Measurements from ENCODE around the gene NME5. TPM values are rescaled to one million over a fixed set of nuclear protein-coding genes. Genes with fewer than 3 reads are reported as not detected.

Gene NME5
- total and polyA plus RNA-seq, 2 of the 8 experiments (the other 6 are each of a cell fraction or from before 2014, with no cell fraction given) = 0.48 to 0.89 TPM

DNA sequence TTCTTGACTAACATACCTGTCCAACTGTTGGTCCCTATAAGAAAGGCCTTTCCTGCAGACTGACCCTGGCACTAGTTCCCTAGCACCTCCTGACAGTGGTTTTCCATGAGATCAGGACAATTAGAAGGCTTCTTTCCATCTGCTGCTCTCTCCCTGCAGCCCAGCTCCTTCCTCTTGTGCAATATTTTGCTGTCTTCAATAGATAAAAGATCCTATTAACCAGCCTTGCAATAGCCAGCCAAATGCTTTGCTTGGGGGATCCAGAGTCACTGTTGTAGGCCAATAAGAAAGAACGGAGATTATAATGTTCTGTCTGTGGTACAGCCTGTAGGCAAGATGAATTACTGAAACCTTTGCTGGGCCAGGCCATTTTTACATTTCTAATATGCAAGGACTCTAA is 18.4 kb upstream of the NME5 start (continued):
- TF ChIP-seq CHD7 (IDR thresholded peaks at IDR 0.05; ENCODE audit: insufficient replicate concordance, low read length) (no peak), TEAD4 (IDR thresholded peaks at IDR 0.05; ENCODE audit: low read depth, low read length) (no peak), SAP30 (IDR thresholded peaks at IDR 0.05; ENCODE audit: insufficient read depth, insufficient replicate concordance, low read length) (no peak), POU5F1 (IDR thresholded peaks at IDR 0.05; ENCODE audit: low read depth, low read length) (no peak), SP4 (IDR thresholded peaks at IDR 0.05; ENCODE audit: low read length) (no peak)

Measured in H1 (cell line).